SK-N-SH (cell line): ENCODE results near the gene TRIM54. TPM values are rescaled to one million over a fixed set of nuclear protein-coding genes. Genes with fewer than 3 reads are reported as not detected.

Source experiments
- CTCF ChIA-PET: fragments of 300-600, 350-600 bp; formaldehyde crosslinking; extraction: SDS; loops from one replicate; lab custom pipeline; 2021; lab: Yijun Ruan, JAX
- POLR2A ChIA-PET: fragments of 350-600 bp; sonication (Branson Sonifier 250); formaldehyde crosslinking; extraction: SDS; loops from one replicate; lab custom pipeline; 2020; ENCODE audit warnings: antibody characterized with exemption, inconsistent platforms; lab: Yijun Ruan, JAX
- DNase-seq: peaks from one replicate; pipeline ENCODE4 v3.0.0; 2012
- H2AFZ ChIP-seq: fragments of 200-600 bp; sonication (generic); 2 replicates; pipeline ENCODE4 v1.8.1; 2016; ENCODE audit warnings: antibody characterized with exemption, mild to moderate bottlenecking, low read depth
- H3F3A ChIP-seq: fragments of 200-600 bp; sonication (generic); replicated peaks from 2 replicates; pipeline ENCODE3; 2016; ENCODE audit warnings: antibody characterized with exemption, mild to moderate bottlenecking; ENCODE audit not compliant: insufficient read depth
- H3K27ac ChIP-seq, 2 experiments: fragments of 200-500 bp in 1 of 2; fragments of 200-600 bp in 1 of 2; sonication (Bioruptor generic) in 1 of 2; sonication (generic), shearing (Covaris generic) in 1 of 2; 2 replicates each; pipeline versions ENCODE4 v1.5.1 to v1.6.1; 2014 to 2016; ENCODE audit warnings: low read depth in 2 of 2, inconsistent platforms in 1 of 2, low read length in 1 of 2, mild to moderate bottlenecking in 1 of 2, mixed read lengths in 1 of 2
- H3K27me3 ChIP-seq: fragments of 200-600 bp; sonication (generic), shearing (Covaris generic); 2 replicates; pipeline ENCODE4 v1.6.1; 2016; ENCODE audit warnings: mixed run types; ENCODE audit not compliant: insufficient read depth
- H3K36me3 ChIP-seq, 2 experiments: fragments of 200-500 bp in 1 of 2; fragments of 200-600 bp in 1 of 2; sonication (Bioruptor generic) in 1 of 2; sonication (generic) in 1 of 2; replicated peaks in 1 of 2; 2 replicates each; pipeline versions ENCODE3 to v1.5.1; 2014 to 2016; ENCODE audit warnings: low read length in 1 of 2, mild to moderate bottlenecking in 1 of 2; ENCODE audit not compliant: insufficient read depth in 2 of 2, control insufficient read depth in 1 of 2
- H3K4me1 ChIP-seq, 2 experiments: fragments of 200-500 bp in 1 of 2; fragments of 200-600 bp in 1 of 2; sonication (Bioruptor generic) in 1 of 2; sonication (generic), shearing (Covaris generic) in 1 of 2; 2 replicates each; pipeline versions ENCODE4 v1.5.1 to v1.6.1; 2014 to 2016; ENCODE audit warnings: low read depth in 1 of 2, low read length in 1 of 2, mixed run types in 1 of 2; ENCODE audit not compliant: insufficient read depth in 2 of 2, control insufficient read depth in 1 of 2
- H3K4me2 ChIP-seq: fragments of 200-600 bp; sonication (generic), shearing (Covaris generic); 2 replicates; pipeline ENCODE4 v1.6.1; 2017; ENCODE audit warnings: mixed run types
- H3K4me3 ChIP-seq, 2 experiments: fragments of 200-500 bp in 1 of 2; fragments of 200-600 bp in 1 of 2; sonication (Bioruptor generic) in 1 of 2; sonication (generic), shearing (Covaris generic) in 1 of 2; 2 replicates each; pipeline versions ENCODE4 v1.5.1 to v1.8.1; 2014 to 2016; ENCODE audit warnings: low read depth in 2 of 2, inconsistent platforms in 1 of 2, low read length in 1 of 2, mild to moderate bottlenecking in 1 of 2, mixed read lengths in 1 of 2, moderate library complexity in 1 of 2
- H3K79me2 ChIP-seq: fragments of 200-600 bp; sonication (generic); 2 replicates; pipeline ENCODE4 v1.8.1; 2017; ENCODE audit warnings: mild to moderate bottlenecking; ENCODE audit not compliant: insufficient read depth
- H3K9ac ChIP-seq: fragments of 200-600 bp; sonication (generic); 2 replicates; pipeline ENCODE4 v1.6.1; 2017; ENCODE audit warnings: mixed run types
- H3K9me2 ChIP-seq: fragments of 200-600 bp; sonication (generic); 2 replicates; pipeline ENCODE4 v1.6.1; 2017; ENCODE audit warnings: mixed run types
- H3K9me3 ChIP-seq: fragments of 200-600 bp; sonication (generic); 2 replicates; pipeline ENCODE4 v1.6.1; 2017; ENCODE audit warnings: mixed run types, mild to moderate bottlenecking, moderate library complexity
- H4K20me1 ChIP-seq: fragments of 200-600 bp; sonication (generic); 2 replicates; pipeline ENCODE4 v1.6.1; 2017; ENCODE audit warnings: mild to moderate bottlenecking, mixed run types; ENCODE audit not compliant: insufficient read depth
- CHD2 ChIP-seq: fragments of 150-350 bp; IDR thresholded peaks from 2 replicates; pipeline ENCODE4 v1.6.1; 2018; ENCODE audit warnings: low read length; ENCODE audit not compliant: partially characterized antibody
- ELF1 ChIP-seq: IDR thresholded peaks from 2 replicates; pipeline ENCODE4 v1.4.0; 2012
- EP300 ChIP-seq, 2 experiments: IDR thresholded peaks; 2 replicates each; pipeline versions ENCODE4 v1.4.0 to v1.6.1; 2012; ENCODE audit warnings: borderline replicate concordance in 1 of 2, low read depth in 1 of 2, low read length in 1 of 2
- FOXJ3 ChIP-seq: sonication (generic); formaldehyde crosslinking; IDR thresholded peaks from 2 replicates; pipeline ENCODE4 v1.5.1; 2020; ENCODE audit warnings: mild to moderate bottlenecking, missing genetic modification reagents
- FOXM1 ChIP-seq: IDR thresholded peaks from 2 replicates; pipeline ENCODE4 v1.4.0; 2012; ENCODE audit warnings: low read depth, mild to moderate bottlenecking
- GATA2 ChIP-seq: sonication (generic); formaldehyde crosslinking; IDR thresholded peaks from 2 replicates; pipeline ENCODE4 v1.5.0; 2020; ENCODE audit warnings: mild to moderate bottlenecking, missing genetic modification reagents
- IRF3 ChIP-seq: fragments of 150-350 bp; IDR thresholded peaks from 2 replicates; pipeline ENCODE4 v1.6.1; 2016; ENCODE audit warnings: mild to moderate bottlenecking, low read depth, low read length
- NFIC ChIP-seq: IDR thresholded peaks from 2 replicates; pipeline ENCODE4 v1.4.0; 2012; ENCODE audit warnings: borderline replicate concordance
- NRF1 ChIP-seq: IDR thresholded peaks from 2 replicates; pipeline ENCODE4 v1.6.1; 2012; ENCODE audit warnings: low read depth, mild to moderate bottlenecking, low read length
- POLR2AphosphoS5 ChIP-seq: IDR thresholded peaks from 2 replicates; pipeline ENCODE4 v1.6.1; 2012; ENCODE audit warnings: low read depth, low read length
- RAD21 ChIP-seq: IDR thresholded peaks from 2 replicates; pipeline ENCODE4 v1.6.1; 2012; ENCODE audit warnings: mild to moderate bottlenecking, low read length
- REST ChIP-seq: IDR thresholded peaks from 2 replicates; pipeline ENCODE4 v1.6.1; 2012; ENCODE audit warnings: mild to moderate bottlenecking, low read depth, low read length, moderate library complexity
- SMC3 ChIP-seq: IDR thresholded peaks from 2 replicates; pipeline ENCODE4 v1.6.1; 2012; ENCODE audit warnings: low read depth, low read length, improper control_type of control experiment
- TCF12 ChIP-seq: IDR thresholded peaks from 2 replicates; pipeline ENCODE4 v1.4.0; 2012
- YY1 ChIP-seq: IDR thresholded peaks from 2 replicates; pipeline ENCODE4 v1.4.0; 2012; ENCODE audit warnings: low read depth, mild to moderate bottlenecking
- WGBS: methylation state at CpG from one replicate; pipeline ENCODE4 v1.1.6; 2017; ENCODE audit warnings: low lambda C conversion rate; 5-methylcytosine and 5-hydroxymethylcytosine counted together
- polyA plus RNA-seq, 3 experiments: library from polyadenylated mRNA; depleted of rRNA; stranded (reverse); fragments of >200 nt; gene quantifications; 2 replicates each; pipeline ENCODE4 v1.2.3, GENCODE V29; 2012
- TF ChIP-seq, protein P1 (sequence below): fragments of 150-350 bp; IDR thresholded peaks from 2 replicates; pipeline ENCODE4 v1.6.1; 2017; ENCODE audit warnings: antibody characterized with exemption, low read length, low read depth, borderline replicate concordance
- TF ChIP-seq, protein P2 (sequence below): IDR thresholded peaks from 2 replicates; pipeline ENCODE4 v1.4.0; 2012; ENCODE audit warnings: low read depth, borderline replicate concordance

TRIM54 gene
- polyA plus RNA-seq, 1 of the 3 experiments (the other 2 are of a cell fraction), result 0.28 TPM

DNA sequence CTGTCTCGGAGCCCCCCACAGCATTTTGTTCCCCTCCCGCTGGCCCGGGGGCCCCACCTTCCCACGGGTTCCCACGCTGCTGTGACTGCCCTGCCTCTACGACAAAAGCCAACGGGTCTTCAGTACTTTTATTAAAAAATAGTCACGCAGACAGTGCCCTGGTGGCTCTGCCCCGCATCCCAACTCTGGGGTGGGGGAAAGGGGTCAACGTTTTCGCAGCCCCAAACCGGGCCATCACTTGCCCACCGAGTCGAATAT lies 25.0 kb downstream of the TRIM54 start:
- Histone ChIP-seq H3K9me2 (no peaks in the 10 kb centered on the region), H4K20me1 (peaks cover 10% of the 10 kb centered on the region; the same call in 1 of the 2 replicates), H3K79me2 (no peaks in the 10 kb centered on the region), H3K4me3 (no peak overlapping the region; a peak in 1 of 4 replicates), H3K9ac (no peak overlapping the region), H3K4me1 (peaks cover 0 to 18% of the 10 kb centered on the region in 2 experiments; a peak in 1 of 4 replicates), H3F3A (peaks cover 4% of the 10 kb centered on the region), H3K4me2 (no peak overlapping the region), H3K36me3 (peaks cover 5 to 7% of the 10 kb centered on the region in 2 experiments), H3K9me3 (no peaks in the 10 kb centered on the region), H3K27me3 (peaks cover 15% of the 10 kb centered on the region; the same call in 1 of the 2 replicates), H3K27ac (no peak overlapping the region), H2AFZ (no peak overlapping the region)
- 53% methylated on average over 12 of the region's 14 CpGs for WGBS
- POLR2A ChIA-PET, result interaction anchor here (0.6 to 1.7 kb wide), 3 partner anchors 15 to 146 kb away, joined by 4 to 5 read pairs (median 5); partner anchors contain the start of gene GTF3C2
- CTCF ChIA-PET, result interaction anchor here (0.6 to 8.3 kb wide), 9 partner anchors 13 to 235 kb away, joined by 3 to 123 read pairs (median 4); partner anchors contain the start of gene SLC30A3
- no peak for DNase-seq
- no peak for TF ChIP-seq YY1
- TF ChIP-seq POLR2AphosphoS5, result no peak
- TF ChIP-seq, protein P1, sequence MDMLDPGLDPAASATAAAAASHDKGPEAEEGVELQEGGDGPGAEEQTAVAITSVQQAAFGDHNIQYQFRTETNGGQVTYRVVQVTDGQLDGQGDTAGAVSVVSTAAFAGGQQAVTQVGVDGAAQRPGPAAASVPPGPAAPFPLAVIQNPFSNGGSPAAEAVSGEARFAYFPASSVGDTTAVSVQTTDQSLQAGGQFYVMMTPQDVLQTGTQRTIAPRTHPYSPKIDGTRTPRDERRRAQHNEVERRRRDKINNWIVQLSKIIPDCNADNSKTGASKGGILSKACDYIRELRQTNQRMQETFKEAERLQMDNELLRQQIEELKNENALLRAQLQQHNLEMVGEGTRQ, result no peak
- TF ChIP-seq, protein P2, sequence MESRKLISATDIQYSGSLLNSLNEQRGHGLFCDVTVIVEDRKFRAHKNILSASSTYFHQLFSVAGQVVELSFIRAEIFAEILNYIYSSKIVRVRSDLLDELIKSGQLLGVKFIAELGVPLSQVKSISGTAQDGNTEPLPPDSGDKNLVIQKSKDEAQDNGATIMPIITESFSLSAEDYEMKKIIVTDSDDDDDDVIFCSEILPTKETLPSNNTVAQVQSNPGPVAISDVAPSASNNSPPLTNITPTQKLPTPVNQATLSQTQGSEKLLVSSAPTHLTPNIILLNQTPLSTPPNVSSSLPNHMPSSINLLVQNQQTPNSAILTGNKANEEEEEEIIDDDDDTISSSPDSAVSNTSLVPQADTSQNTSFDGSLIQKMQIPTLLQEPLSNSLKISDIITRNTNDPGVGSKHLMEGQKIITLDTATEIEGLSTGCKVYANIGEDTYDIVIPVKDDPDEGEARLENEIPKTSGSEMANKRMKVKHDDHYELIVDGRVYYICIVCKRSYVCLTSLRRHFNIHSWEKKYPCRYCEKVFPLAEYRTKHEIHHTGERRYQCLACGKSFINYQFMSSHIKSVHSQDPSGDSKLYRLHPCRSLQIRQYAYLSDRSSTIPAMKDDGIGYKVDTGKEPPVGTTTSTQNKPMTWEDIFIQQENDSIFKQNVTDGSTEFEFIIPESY, result no peak
- no peak for TF ChIP-seq FOXM1
- no peak for TF ChIP-seq SMC3
- no peak for TF ChIP-seq ELF1
- no peak for TF ChIP-seq IRF3
- no peak for TF ChIP-seq RAD21
- no peak for TF ChIP-seq CHD2
- no peak for TF ChIP-seq TCF12
- no peak for TF ChIP-seq NFIC
- TF ChIP-seq GATA2 (CRISPR knock-in tag), result no peak
- TF ChIP-seq REST, result no peak
- TF ChIP-seq EP300 (IDR thresholded peaks at IDR 0.05; ENCODE audit: borderline replicate concordance in 1 of 2, low read depth in 1 of 2, low read length in 1 of 2), result no peak
- no peak for TF ChIP-seq NRF1
- no peak for TF ChIP-seq FOXJ3
